Fibroblast of lung (primary cell): ENCODE results near the gene USP32. TPM values are rescaled to one million over a fixed set of nuclear protein-coding genes. Genes with fewer than 3 reads are reported as not detected.
A peak's percentile ranks its signal among the peaks of the same experiment; 100 is the strongest.

ENCODE experiments used
- DNase-seq, 2 donors: peaks; one replicate each; pipeline versions ENCODE4 v3.0.0 to v3.0.0-alpha.2; 2010; ENCODE audit warnings: low read depth in 2 of 2
- H2AFZ ChIP-seq: 2 replicates; pipeline ENCODE4 v1.5.1; 2012; ENCODE audit warnings: low read length, control low read depth, inconsistent platforms
- H3K27ac ChIP-seq: 2 replicates; pipeline ENCODE4 v1.5.1; 2011; ENCODE audit warnings: low read length, control low read depth; ENCODE audit not compliant: insufficient read depth
- H3K27me3 ChIP-seq: 2 replicates; pipeline ENCODE4 v1.5.1; 2011; ENCODE audit warnings: mild to moderate bottlenecking, low read length; ENCODE audit not compliant: control insufficient read depth, insufficient read depth
- H3K36me3 ChIP-seq: 2 replicates; pipeline ENCODE4 v1.5.1; 2011; ENCODE audit warnings: low read length; ENCODE audit not compliant: control insufficient read depth, insufficient read depth
- H3K4me1 ChIP-seq: 2 replicates; pipeline ENCODE4 v1.5.1; 2011; ENCODE audit warnings: low read length; ENCODE audit not compliant: control insufficient read depth, insufficient read depth; ENCODE audit errors: extremely low read depth
- H3K4me2 ChIP-seq: 2 replicates; pipeline ENCODE4 v1.5.1; 2011; ENCODE audit warnings: low read length, control low read depth; ENCODE audit not compliant: insufficient read depth; ENCODE audit errors: extremely low read depth
- H3K4me3 ChIP-seq, 4 experiments: fragments of 200-600 bp in 1 of 4; sonication (generic) in 1 of 4; replicated peaks in 1 of 4; 2 replicates each; pipeline ENCODE4 v1.5.1; 2011 to 2016; ENCODE audit warnings: low read length in 4 of 4, low read depth in 3 of 4, mild to moderate bottlenecking in 3 of 4, control low read depth in 2 of 4, inconsistent platforms in 1 of 4, mixed read lengths in 1 of 4; ENCODE audit not compliant: insufficient read depth in 1 of 4; ENCODE audit errors: control extremely low read depth in 1 of 4
- H3K79me2 ChIP-seq: 2 replicates; pipeline ENCODE4 v1.5.1; 2012; ENCODE audit warnings: mild to moderate bottlenecking, low read length, inconsistent platforms; ENCODE audit not compliant: control insufficient read depth, insufficient read depth
- H3K9ac ChIP-seq: 2 replicates; pipeline ENCODE4 v1.5.1; 2011; ENCODE audit warnings: mild to moderate bottlenecking, low read length, control low read depth; ENCODE audit not compliant: insufficient read depth
- H3K9me3 ChIP-seq: 2 replicates; pipeline ENCODE4 v1.5.1; 2012; ENCODE audit warnings: low read depth, low read length; ENCODE audit not compliant: control insufficient read depth, insufficient read depth
- H4K20me1 ChIP-seq: 2 replicates; pipeline ENCODE4 v1.5.1; 2011; ENCODE audit warnings: low read length; ENCODE audit not compliant: control insufficient read depth, insufficient read depth; ENCODE audit errors: extremely low read depth
- EZH2 ChIP-seq: IDR thresholded peaks from 2 replicates; pipeline ENCODE4 v1.5.1; 2012; ENCODE audit warnings: low read length, control low read depth, mild to moderate bottlenecking; ENCODE audit errors: missing control alignments
- polyA plus RNA-seq, 2 donors: library from polyadenylated mRNA; depleted of rRNA in 1 of 2; stranded (reverse) in 1 of 2; unstranded in 1 of 2; fragments of >200 nt; gene quantifications; 2 replicates each; pipeline ENCODE4 v1.2.1, GENCODE V29; 2011 to 2012; ENCODE audit warnings: missing spikeins in 1 of 2
- total RNA-seq: library from RNA; depleted of rRNA; stranded (reverse); fragments of >200 nt; gene quantifications from 2 replicates; pipeline ENCODE4 v1.2.1, GENCODE V29; 2014
- TF ChIP-seq, protein P1 (sequence below), 2 donors: IDR thresholded peaks in 1 of 2; conservative IDR thresholded peaks in 1 of 2; 1 replicate in 1 of 2; 2 replicates in 1 of 2; pipeline ENCODE4 v1.5.1; 2011 to 2012; ENCODE audit warnings: low read length in 2 of 2, control low read depth in 1 of 2, inconsistent platforms in 1 of 2, low read depth in 1 of 2, mild to moderate bottlenecking in 1 of 2

The USP32 gene
- total and polyA plus RNA-seq, 2 donors (not counting 1 experiment from before 2014, with no cell fraction given): 40.1 to 82.7 TPM

DNA sequence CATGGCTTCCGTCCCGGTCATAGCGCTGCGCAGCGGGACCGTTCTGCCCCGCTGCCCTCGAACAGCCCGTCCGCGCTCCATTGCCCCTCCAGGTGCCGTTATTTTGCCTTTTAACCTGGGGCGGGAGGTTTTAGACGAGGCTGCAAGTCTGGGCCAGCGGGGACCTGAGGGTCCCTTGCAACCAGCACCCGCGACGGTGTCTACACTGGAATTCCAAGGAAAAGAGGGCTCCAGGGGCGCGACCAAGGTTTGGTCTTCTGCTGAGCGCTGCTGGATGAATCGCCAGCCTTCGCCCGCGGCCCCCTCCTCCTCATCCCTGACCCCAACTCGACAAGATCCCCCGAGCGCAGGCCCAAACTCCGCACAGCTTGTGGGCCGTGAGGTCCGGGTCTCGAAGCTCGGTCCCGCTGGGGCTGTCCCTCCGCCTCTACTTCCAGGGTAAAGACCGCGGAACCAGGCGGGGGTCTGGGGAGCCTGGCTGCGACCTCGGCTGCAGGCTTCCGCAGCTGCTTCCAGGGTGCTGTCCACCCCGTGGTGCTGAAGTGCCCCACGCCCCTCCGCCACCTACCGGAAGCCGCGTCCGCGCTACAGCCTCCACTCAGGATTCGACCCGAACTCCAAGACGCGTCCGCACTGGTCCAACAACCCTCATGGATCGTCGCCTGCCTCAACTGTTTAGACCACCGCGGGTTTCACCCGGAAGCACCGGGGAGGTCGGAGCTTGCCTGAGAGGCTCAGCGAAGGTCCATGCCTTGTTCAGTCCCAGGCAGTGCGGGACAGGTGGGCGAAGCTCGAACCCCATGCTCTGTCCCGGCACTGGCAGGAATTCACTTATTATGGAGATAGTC is 252.3 kb downstream of the USP32 start:
- peak overlapping the region; percentile 46 for H3K4me2 ChIP-seq

DNA sequence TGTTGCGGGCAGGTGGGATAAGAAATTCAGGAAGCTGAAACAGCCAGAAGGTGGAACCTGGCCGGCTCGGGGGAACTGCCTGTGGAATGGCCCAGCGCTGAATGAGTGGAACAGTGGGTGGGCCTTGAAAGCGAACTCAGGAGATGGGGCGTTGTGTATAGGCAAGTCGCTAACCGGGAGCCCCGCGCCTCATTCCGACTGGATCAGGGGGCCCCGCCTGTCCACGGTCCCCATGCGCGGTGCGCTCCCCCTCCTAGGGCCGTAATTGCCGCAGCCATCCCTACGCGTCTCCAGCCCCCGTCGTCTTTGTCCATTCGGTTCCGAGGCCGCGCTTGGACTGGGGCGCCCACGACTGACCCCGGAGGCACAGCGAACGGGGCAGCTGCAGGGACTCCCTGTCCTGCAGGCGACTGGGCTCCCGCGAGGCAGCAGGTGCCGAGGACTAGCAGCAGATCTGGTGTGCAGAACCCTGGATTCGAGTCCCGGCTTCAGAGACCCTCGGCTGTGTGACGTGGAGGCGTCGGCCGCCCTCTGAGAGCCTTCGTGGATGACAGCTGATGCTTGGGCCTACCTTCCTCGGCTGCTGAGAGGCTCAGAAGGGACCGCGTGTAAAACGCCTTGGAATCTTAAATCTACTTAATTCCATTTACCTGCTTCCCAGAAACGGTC is 253.0 kb downstream of the USP32 start:
- no peaks in the 10 kb centered on the region for H3K36me3 ChIP-seq
- no peak overlapping the region for H3K4me2 ChIP-seq
- H3K27me3 ChIP-seq: peaks cover 39% of the 10 kb centered on the region
- H3K4me1 ChIP-seq: peaks cover 10% of the 10 kb centered on the region
- H3K79me2 ChIP-seq: peaks cover 2% of the 10 kb centered on the region
- H3K9ac ChIP-seq: no peak overlapping the region
- no peak overlapping the region for H3K4me3 ChIP-seq
- H3K9me3 ChIP-seq: no peaks in the 10 kb centered on the region
- H2AFZ ChIP-seq: no peak overlapping the region
- H4K20me1 ChIP-seq: no peaks in the 10 kb centered on the region
- TF ChIP-seq EZH2: no peak
- TF ChIP-seq, protein P1, sequence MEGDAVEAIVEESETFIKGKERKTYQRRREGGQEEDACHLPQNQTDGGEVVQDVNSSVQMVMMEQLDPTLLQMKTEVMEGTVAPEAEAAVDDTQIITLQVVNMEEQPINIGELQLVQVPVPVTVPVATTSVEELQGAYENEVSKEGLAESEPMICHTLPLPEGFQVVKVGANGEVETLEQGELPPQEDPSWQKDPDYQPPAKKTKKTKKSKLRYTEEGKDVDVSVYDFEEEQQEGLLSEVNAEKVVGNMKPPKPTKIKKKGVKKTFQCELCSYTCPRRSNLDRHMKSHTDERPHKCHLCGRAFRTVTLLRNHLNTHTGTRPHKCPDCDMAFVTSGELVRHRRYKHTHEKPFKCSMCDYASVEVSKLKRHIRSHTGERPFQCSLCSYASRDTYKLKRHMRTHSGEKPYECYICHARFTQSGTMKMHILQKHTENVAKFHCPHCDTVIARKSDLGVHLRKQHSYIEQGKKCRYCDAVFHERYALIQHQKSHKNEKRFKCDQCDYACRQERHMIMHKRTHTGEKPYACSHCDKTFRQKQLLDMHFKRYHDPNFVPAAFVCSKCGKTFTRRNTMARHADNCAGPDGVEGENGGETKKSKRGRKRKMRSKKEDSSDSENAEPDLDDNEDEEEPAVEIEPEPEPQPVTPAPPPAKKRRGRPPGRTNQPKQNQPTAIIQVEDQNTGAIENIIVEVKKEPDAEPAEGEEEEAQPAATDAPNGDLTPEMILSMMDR (conservative IDR thresholded peaks at IDR 0.05 in 1 of 2, IDR thresholded peaks at IDR 0.05 in 1 of 2; ENCODE audit: low read depth in 1 of 2, low read length in 2 of 2): no peak
- no peak overlapping the region for H3K27ac ChIP-seq
- no peak for DNase-seq

More for the DNA sequence above, 252.3 kb downstream of the USP32 start:
- Histone ChIP-seq H2AFZ (no peak overlapping the region), H3K27me3 (peaks cover 45% of the 10 kb centered on the region), H3K9me3 (no peaks in the 10 kb centered on the region), H3K4me3 (no peak overlapping the region), H4K20me1 (no peaks in the 10 kb centered on the region), H3K79me2 (no peaks in the 10 kb centered on the region), H3K4me1 (peaks cover 8% of the 10 kb centered on the region), H3K9ac (no peak overlapping the region), H3K36me3 (no peaks in the 10 kb centered on the region), H3K27ac (no peak overlapping the region)
- peak; percentile 90 for TF ChIP-seq EZH2
- TF ChIP-seq, protein P1 (conservative IDR thresholded peaks at IDR 0.05 in 1 of 2, IDR thresholded peaks at IDR 0.05 in 1 of 2; ENCODE audit: low read depth in 1 of 2, low read length in 2 of 2): peak; percentile 65 to 79
- peak; percentile 63 to 67 for DNase-seq

DNA sequence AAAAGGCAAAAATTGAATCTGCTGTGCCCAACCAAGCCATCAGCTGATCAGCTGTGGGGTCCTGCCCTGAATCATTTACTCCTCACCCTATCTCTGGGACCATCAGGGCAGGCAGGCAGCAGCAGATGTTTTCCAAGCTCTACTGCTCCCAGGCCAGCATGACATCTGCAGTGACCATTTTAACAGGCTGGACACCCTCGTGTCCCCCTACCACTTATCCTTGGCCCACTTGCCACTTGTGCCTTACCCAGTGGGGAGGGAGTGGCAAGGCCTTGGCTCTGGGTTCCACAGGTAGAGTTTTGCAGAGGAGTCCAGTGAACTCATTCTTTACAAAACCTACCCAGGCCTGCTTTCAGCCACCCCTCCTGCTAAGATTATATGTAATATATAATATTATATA is 254.2 kb downstream of the USP32 start:
- TF ChIP-seq, protein P1 (conservative IDR thresholded peaks at IDR 0.05 in 1 of 2, IDR thresholded peaks at IDR 0.05 in 1 of 2; ENCODE audit: low read depth in 1 of 2, low read length in 2 of 2): no peak
- no peak for TF ChIP-seq EZH2
- Histone ChIP-seq H3K9me3 (no peaks in the 10 kb centered on the region), H3K4me2 (no peak overlapping the region), H2AFZ (no peak overlapping the region), H3K4me1 (peaks cover 6% of the 10 kb centered on the region), H3K79me2 (peaks cover 2% of the 10 kb centered on the region), H3K4me3 (no peak overlapping the region), H3K9ac (no peak overlapping the region), H3K27ac (no peak overlapping the region), H4K20me1 (no peaks in the 10 kb centered on the region), H3K36me3 (no peaks in the 10 kb centered on the region), H3K27me3 (peaks cover 39% of the 10 kb centered on the region)
- no peak for DNase-seq
